C4-2B (cell line): Measurements from ENCODE around the gene HAO2.

Experiments used
- H3K27ac ChIP-seq: fragments of 450-650 bp; 2 replicates; pipeline ENCODE4 v1.5.1; 2017
- ZFX ChIP-seq: fragments of 450-650 bp; IDR thresholded peaks from 2 replicates; pipeline ENCODE4 v1.6.1; 2017
- TF ChIP-seq, protein P1 (sequence below): fragments of 450-650 bp; conservative IDR thresholded peaks from 2 replicates; pipeline ENCODE4 v1.5.1; 2017; ENCODE audit warnings: mild to moderate bottlenecking

Gene HAO2

GRCh38 chr1:119380983-119381662, 12.5 kb downstream of the HAO2 start:
- no peak for TF ChIP-seq ZFX
- TF ChIP-seq, protein P1, sequence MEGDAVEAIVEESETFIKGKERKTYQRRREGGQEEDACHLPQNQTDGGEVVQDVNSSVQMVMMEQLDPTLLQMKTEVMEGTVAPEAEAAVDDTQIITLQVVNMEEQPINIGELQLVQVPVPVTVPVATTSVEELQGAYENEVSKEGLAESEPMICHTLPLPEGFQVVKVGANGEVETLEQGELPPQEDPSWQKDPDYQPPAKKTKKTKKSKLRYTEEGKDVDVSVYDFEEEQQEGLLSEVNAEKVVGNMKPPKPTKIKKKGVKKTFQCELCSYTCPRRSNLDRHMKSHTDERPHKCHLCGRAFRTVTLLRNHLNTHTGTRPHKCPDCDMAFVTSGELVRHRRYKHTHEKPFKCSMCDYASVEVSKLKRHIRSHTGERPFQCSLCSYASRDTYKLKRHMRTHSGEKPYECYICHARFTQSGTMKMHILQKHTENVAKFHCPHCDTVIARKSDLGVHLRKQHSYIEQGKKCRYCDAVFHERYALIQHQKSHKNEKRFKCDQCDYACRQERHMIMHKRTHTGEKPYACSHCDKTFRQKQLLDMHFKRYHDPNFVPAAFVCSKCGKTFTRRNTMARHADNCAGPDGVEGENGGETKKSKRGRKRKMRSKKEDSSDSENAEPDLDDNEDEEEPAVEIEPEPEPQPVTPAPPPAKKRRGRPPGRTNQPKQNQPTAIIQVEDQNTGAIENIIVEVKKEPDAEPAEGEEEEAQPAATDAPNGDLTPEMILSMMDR = no peak
- no peak overlapping the region for H3K27ac ChIP-seq

DNA sequence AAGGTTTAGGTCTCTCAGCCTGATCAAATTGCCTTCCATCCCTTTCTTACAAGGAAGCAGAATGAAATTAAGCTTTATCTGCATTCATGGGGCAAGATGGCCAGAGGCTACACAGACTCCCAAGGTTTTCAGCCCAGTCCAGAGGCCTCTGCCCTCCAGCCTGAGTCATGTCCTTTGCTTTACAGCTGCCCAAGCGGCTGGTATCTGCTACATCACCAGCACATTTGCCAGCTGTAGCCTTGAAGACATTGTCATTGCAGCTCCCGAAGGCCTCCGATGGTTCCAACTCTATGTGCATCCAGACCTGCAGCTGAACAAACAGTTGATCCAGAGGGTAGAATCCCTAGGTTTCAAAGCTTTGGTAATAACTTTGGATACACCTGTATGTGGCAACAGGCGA, 16.0 kb downstream of the HAO2 start:
- TF ChIP-seq, protein P1 = no peak
- no peak for TF ChIP-seq ZFX
- 0 out of 2 replicates have a peak overlapping the region, but pooled peaks have one; percentile 7 for H3K27ac ChIP-seq

DNA sequence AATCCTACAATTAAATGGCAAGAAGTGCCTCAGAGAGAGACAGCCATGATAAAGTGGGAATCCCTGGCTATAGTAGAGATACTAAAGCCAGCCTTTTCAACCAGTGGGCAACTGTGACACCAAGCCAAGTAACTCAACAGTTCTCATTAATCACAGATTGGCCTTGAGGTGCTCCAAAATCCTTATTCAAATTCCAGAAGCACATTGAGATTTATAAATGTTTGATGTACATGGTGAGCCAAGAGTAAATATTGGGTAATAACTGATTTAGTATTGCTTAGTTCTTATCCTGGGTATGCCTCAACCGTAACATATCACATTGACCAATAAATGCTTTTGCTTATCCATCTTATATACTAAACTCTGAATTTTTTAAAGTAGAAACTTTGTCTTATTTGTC, 17.1 kb downstream of the HAO2 start:
- peak overlapping the region; percentile 10 for H3K27ac ChIP-seq
- TF ChIP-seq, protein P1 = no peak
- TF ChIP-seq ZFX = no peak

GRCh38 chr1:119387858-119388257, 19.3 kb downstream of the HAO2 start:
- no peak for TF ChIP-seq ZFX
- peak overlapping the region; percentile 79 for H3K27ac ChIP-seq

GRCh38 chr1:119388450-119388849, 19.9 kb downstream of the HAO2 start:
- H3K27ac ChIP-seq = peak overlapping the region; percentile 79; the same call in 1 of the 2 replicates
- no peak for TF ChIP-seq ZFX
- TF ChIP-seq, protein P1 = no peak

GRCh38 chr1:119390526-119390925, 21.9 kb downstream of the HAO2 start:
- TF ChIP-seq ZFX = no peak
- TF ChIP-seq, protein P1 = no peak
- peak overlapping the region; percentile 95 for H3K27ac ChIP-seq

- TF ChIP-seq, protein P1 = no peak
- TF ChIP-seq ZFX = no peak
- H3K27ac ChIP-seq = peak overlapping the region; percentile 12; the same call in 1 of the 2 replicates
Measured at GRCh38 chr1:119391749-119392148, 23.2 kb downstream of the HAO2 start.

DNA sequence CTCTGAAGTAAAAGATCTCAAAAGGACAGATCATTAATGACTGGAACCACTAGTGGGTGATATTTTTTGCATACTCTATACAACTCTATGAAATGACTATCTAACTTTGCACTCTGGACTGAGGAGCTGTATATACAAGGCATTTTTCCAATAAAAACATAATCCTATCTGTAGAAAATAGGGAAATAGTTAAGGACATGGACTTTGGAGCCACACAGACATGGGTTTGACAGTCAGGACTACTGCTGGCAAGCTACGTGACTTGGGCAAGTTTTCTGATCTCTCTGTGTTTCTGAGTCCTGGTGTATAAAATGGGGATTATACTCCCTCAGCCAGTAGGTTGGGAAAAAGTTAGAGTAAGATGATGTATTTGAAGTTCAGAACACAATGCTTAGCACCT, 25.5 kb downstream of the HAO2 start:
- H3K27ac ChIP-seq = no peak overlapping the region
- TF ChIP-seq ZFX = no peak
- TF ChIP-seq, protein P1 = no peak
